ENCODE results near the gene PCNX2. TPM values are rescaled to one million over a fixed set of nuclear protein-coding genes. Genes with fewer than 3 reads are reported as not detected.

PCNX2 gene
- total and polyA plus RNA-seq, 11 donors, result 0.27 to 5.3 (median 1.9) TPM

GRCh38 chr1:232940262-232940661, 355.3 kb downstream of the PCNX2 start:
- TF ChIP-seq CTCF (IDR thresholded peaks at IDR 0.05), result no peak
- TF ChIP-seq POLR2A (IDR thresholded peaks at IDR 0.05), result no peak
- no peak overlapping the region for H3K4me3 ChIP-seq
- peaks cover 0 to 10% (median 0%) of the 10 kb centered on the region in 12 donors for H3K4me1 ChIP-seq
- peaks cover 0 to 16% (median 0%) of the 10 kb centered on the region in 12 donors for H3K9me3 ChIP-seq
- 63 to 84% (median 83%) methylated on average over 1 of the region's 1 CpG for WGBS, 4 donors
- no peak overlapping the region for H3K27ac ChIP-seq
- intact Hi-C loops (cut with DNase I), result loop anchor here in 2 of 10 donors (10.0 kb wide), 1 partner anchor 135 kb away; the partner anchor contains the start of gene MAP10 (in 2 of the 2)
- ATAC-seq, result no peak
- no peak for DNase-seq
- no peaks in the 10 kb centered on the region for H3K27me3 ChIP-seq
- H3K36me3 ChIP-seq, result no peaks in the 10 kb centered on the region

GRCh38 chr1:232939748-232940147, 355.8 kb downstream of the PCNX2 start:
- 84 to 100% (median 94%) methylated on average over 2 of the region's 2 CpGs for WGBS, 4 donors

GRCh38 chr1:232938926-232939325, 356.6 kb downstream of the PCNX2 start:
- no peaks in the 10 kb centered on the region for H3K27me3 ChIP-seq
- no peak overlapping the region for H3K4me3 ChIP-seq
- 94 to 98% (median 97%) methylated on average over 11 of the region's 11 CpGs for WGBS, 4 donors
- no peak for ATAC-seq
- peaks cover 0 to 11% (median 0%) of the 10 kb centered on the region in 12 donors for H3K9me3 ChIP-seq
- peaks cover 0 to 8% (median 0%) of the 10 kb centered on the region in 12 donors for H3K4me1 ChIP-seq
- H3K27ac ChIP-seq, result no peak overlapping the region
- DNase-seq, result no peak
- H3K36me3 ChIP-seq, result no peaks in the 10 kb centered on the region
- TF ChIP-seq CTCF (IDR thresholded peaks at IDR 0.05), result no peak
- TF ChIP-seq POLR2A (IDR thresholded peaks at IDR 0.05), result no peak
- intact Hi-C loops (cut with DNase I), result no loop called here

More at GRCh38 chr1:232939748-232940147, 355.8 kb downstream of the PCNX2 start:
- H3K4me3 ChIP-seq, result no peak overlapping the region
- no peaks in the 10 kb centered on the region for H3K27me3 ChIP-seq
- DNase-seq (no peak), ATAC-seq (no peak)
- H3K4me1 ChIP-seq, result peaks cover 0 to 10% (median 0%) of the 10 kb centered on the region in 12 donors
- H3K9me3 ChIP-seq, result peaks cover 0 to 15% (median 0%) of the 10 kb centered on the region in 12 donors
- intact Hi-C loops (cut with DNase I), result loop anchor here in 2 of 10 donors (10.0 kb wide), 1 partner anchor 135 kb away; the partner anchor contains the start of gene MAP10 (in 2 of the 2)
- H3K36me3 ChIP-seq, result no peaks in the 10 kb centered on the region
- TF ChIP-seq CTCF (IDR thresholded peaks at IDR 0.05) (no peak), POLR2A (IDR thresholded peaks at IDR 0.05) (no peak)
- no peak overlapping the region for H3K27ac ChIP-seq

- WGBS, 4 donors, result 66 to 78% (median 68%) methylated on average over 8 of the region's 8 CpGs
- peaks cover 0 to 4% (median 0%) of the 10 kb centered on the region in 12 donors for H3K4me1 ChIP-seq
- ATAC-seq (no peak), DNase-seq (no peak)
- intact Hi-C loops (cut with DNase I), result no loop called here
- H3K36me3 ChIP-seq, result no peaks in the 10 kb centered on the region
- peaks cover 0 to 11% (median 0%) of the 10 kb centered on the region in 12 donors for H3K9me3 ChIP-seq
- TF ChIP-seq CTCF (IDR thresholded peaks at IDR 0.05) (no peak), POLR2A (IDR thresholded peaks at IDR 0.05) (no peak)
- no peak overlapping the region for H3K27ac ChIP-seq
- H3K4me3 ChIP-seq, result no peak overlapping the region
- no peaks in the 10 kb centered on the region for H3K27me3 ChIP-seq
Observed at GRCh38 chr1:232937741-232938375, 357.7 kb downstream of the PCNX2 start.

All from heart left ventricle (tissue), 16 donors.